HG03280 (cell line): ENCODE measurements around the gene SYNE1.
"Not testable (repeated sequence)": the region's sequence is repeated elsewhere in the genome, so short reads cannot be mapped to it uniquely, and the experiment has no call there.

Experiments used
- ATAC-seq: cut with Tn5 transposase; IDR thresholded peaks from one replicate; pipeline ENCODE4 v1.9.1; 2021; ENCODE audit warnings: mild to moderate bottlenecking, moderate library complexity; ENCODE audit not compliant: unreplicated experiment

The SYNE1 gene

DNA sequence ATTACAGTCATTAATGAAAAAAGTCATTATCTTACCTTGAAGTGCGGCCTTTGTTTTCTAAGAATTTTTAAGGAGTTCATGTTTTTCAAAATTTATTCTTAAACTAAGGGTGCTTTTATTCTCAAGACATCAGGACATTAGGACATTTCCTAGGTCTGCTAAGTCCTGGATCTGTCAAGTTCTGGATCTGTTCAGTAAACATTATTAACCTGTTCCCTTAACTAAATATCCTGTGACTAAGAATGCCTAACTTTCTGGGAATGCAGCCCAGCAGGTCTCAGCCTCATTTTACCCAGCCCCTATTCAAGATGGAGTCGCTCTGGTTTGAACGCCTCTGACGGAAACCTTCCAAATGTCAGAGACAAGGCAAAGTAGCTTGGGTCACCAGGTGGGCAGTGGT is 302.6 kb downstream of the SYNE1 start:
- ATAC-seq = no peak

- ATAC-seq = no peak
Observed at GRCh38 chr6:152330961-152331360, 306.2 kb downstream of the SYNE1 start.

- ATAC-seq = no peak
Observed at GRCh38 chr6:152329638-152330448, 307.3 kb downstream of the SYNE1 start.

GRCh38 chr6:152328200-152328599 is 309.0 kb downstream of the SYNE1 start:
- not testable (repeated sequence) for ATAC-seq

- ATAC-seq = no peak
Observed at GRCh38 chr6:152323376-152323775, 313.8 kb downstream of the SYNE1 start.

GRCh38 chr6:152318278-152318677 is 318.9 kb downstream of the SYNE1 start:
- no peak for ATAC-seq

DNA sequence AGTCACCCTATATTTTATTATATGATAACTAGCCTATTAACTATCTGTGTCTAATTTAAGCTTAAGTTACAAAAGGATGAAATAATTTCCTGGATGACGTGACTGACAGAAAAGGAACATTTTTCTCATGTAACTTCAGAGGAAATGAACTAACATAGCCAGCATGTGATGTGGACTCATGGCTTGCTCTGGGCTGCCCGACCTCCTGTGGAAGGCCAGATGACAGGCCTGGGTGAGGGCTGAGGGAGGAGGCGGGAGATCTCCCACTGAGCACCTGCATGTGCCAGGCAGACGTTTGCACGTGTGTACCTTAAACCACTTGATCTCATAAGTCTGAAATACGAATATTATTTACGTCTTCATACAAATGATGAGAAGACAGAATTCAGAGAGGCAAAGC is 321.1 kb downstream of the SYNE1 start:
- no peak for ATAC-seq

- ATAC-seq = no peak
Observed at GRCh38 chr6:152314483-152314832, 322.7 kb downstream of the SYNE1 start.

DNA sequence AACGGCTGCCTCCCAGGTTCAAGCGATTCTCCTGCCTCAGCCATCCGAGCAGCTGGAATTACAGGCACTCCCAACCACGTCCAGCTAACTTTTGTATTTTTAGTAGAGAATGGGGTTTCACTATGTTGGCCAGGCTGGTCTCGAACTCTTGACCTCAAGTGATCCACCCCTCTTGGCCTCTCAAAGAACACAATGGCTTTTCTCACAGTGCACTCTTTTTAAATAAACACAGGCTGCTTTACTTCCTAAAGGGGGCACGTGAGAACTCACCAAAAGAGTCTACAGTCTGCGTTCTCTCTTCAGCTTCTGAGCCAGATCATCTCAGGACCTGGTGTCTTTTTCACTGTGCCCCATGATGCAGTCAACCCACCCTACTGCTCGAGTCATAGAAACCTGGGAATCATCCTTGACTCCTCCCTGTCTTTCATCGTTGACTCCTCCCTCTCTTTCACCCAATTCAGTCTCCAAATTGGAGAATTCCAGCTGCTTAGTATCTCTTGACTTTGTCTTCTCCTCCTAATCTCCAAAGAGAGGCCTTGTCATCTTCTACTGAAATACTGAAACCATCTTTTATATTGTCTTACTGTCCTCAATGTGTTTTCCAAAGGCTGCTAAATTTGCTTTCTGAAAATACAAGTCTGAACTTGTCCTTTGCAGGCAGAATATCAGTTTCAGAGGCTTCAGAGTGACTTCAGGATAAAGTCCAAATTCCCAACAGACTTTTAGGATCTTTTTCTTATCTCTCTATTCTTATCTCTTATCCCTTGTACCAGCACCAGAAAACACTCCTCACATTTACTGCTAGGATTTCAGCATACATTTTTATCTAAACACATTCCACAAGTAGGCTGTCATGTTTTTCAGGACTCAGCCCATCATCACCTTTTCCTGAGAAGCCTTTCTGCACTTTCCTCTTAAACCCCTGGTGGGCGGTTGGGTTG is 323.4 kb downstream of the SYNE1 start:
- no peak for ATAC-seq

- no peak for ATAC-seq
Observed at GRCh38 chr6:152312434-152312833, 324.7 kb downstream of the SYNE1 start.

GRCh38 chr6:152310371-152310954 is 326.7 kb downstream of the SYNE1 start:
- no peak for ATAC-seq

GRCh38 chr6:152309648-152310047 is 327.5 kb downstream of the SYNE1 start:
- no peak for ATAC-seq

DNA sequence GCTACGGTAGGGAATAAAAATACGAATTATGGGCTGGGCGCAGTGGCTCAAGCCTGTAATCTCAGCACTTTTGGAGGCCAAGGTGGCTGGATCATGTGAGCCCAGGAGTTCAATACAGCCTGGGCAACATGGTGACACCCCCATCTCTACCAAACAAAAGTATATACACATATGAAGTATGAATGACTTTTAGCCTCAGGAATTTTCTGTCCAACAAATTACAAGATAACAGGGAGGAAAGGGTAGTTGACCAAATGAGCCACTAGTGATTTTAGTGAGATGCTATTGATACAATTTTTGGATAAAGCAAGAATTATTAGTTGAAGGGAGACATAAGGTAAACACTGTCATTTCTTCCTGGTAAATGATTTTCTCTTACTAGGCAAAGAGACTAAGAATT is 328.2 kb downstream of the SYNE1 start:
- no peak for ATAC-seq

DNA sequence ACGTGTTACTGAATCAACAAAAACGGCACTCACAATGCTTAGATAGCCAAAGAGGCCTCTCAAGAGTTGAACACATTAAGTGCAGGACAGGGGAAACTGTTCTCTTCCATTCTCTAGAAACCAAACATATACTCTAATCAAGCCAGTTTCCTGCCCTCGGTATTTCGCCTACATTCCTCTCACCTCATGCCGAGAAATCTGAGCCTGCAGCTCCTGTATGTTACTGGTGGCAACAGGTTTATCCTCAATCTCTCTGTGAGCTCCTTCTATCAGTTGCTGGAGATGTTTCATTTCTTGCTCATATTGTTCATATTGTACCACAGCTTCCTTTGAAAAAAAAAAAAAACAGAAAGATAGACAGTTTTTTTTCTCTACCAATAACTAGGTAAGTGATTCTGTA is 328.9 kb downstream of the SYNE1 start:
- no peak for ATAC-seq

DNA sequence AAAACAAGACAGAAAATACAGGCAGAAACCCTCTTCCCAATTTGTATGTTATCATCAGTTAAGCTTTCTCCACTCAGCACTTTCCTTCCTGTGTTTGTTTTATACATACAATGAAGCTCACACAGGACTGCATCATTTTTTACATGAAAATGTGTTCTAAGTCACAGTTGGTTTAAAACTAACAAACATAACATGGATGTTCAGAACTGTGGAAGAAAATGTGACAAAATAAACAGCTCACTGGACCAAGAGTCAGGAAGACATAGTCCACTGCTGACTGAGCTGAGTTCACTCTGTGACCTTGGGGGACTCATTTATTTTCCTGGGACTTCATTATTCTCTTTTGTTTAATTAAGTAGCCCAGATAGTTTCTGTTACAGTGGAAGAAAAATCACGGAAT is 331.5 kb downstream of the SYNE1 start:
- ATAC-seq = no peak

GRCh38 chr6:152301765-152302568 is 335.2 kb downstream of the SYNE1 start:
- peak; percentile 93 for ATAC-seq

DNA sequence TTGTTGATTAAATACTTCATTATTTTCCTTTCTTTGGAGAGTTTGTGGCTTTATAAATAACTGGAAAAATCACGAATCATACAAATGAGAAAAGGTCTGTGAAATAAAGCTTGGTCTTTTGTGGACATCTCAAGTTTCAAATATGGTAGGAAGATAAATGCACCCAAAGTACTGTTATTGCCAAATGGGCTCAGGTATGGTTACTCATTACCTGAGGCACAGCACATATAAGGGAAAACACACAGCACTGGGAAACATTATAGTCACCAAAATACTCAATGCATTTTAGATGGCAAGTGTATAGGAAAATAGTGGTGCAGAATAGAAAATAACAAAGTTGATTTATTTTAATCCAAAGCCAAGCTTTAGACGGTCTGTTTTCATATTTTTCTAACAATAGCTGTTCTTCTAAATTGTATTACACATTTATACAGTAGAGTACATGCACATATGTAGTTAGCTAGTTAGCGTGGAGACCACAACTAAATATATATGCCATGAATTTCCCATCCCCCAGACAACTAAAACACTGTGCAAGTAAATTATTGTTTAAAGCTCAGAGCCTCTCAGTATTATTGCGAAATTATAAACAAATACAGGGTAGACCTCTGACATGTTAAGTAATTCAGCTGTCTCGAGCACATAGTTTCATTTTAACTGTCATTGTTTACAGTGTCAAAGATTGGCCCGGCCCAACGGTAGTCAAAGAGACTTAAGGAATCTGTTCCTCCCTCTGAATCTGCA is 336.0 kb downstream of the SYNE1 start:
- peak; percentile 25 for ATAC-seq

DNA sequence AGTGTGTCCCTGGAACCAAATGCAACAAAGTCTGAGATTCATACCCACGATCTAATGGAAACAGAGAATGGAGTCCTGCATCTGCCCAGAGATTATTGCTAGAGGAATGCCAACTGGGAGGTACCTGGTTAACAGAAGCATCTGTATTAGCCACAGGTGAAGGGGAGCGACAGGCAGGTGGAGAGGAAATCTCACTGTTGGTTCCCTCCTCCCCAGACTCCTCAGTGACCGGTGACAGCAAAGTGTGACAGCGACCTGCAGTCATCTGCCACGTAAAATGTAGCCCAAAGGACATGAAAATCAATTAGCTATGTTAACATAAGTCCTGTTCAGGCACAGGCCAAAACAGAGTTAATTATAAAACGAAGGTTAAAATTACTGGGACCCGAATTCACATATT is 336.6 kb downstream of the SYNE1 start:
- ATAC-seq = no peak

DNA sequence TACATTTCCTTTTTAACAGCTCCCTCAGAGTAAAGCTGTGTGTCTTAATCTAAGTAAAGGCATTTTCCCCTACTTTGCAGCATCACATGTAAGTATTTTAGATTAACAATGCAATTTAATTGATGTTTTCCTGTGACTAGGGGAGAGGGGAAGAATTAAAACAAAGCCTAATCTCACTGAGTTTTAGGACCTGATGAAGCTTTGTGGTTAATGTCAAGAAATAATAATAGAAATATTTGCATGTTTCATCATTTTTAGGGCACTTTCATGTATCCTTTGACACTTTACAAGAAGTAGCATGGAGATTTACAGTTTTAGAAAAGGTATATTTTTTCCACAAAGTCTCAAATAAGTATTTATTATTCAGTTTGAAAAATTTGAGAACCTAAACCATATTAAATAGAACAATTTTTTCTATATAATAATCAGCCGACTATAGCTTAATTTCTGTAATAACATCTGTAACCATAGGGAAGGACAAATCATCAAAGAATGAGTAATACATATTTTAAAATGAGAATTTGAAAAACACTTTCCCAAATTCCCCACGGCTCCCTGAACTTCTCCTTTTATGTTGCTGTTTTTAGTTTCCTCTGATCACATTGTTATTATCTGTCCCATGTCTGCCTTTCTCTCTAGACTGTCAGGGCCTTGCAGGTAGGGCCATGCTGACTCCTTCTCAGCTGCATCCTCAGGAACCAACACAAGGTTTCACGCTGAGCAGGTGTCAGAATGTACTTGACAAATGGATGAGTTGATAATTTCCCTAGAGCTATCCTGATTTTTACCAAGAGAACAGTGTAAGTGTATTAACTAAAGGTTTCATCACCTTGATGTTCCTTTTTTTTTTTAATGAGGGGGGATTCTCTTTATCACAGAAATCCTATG is 338.1 kb downstream of the SYNE1 start:
- ATAC-seq = no peak
